ENCODE data around the gene CCL4.

GRCh38 chr17:36117505-36118382 is 14.1 kb downstream of the CCL4 start:
- no peak for TF ChIP-seq CTCF (IDR thresholded peaks at IDR 0.05)
- TF ChIP-seq EZH2 (IDR thresholded peaks at IDR 0.05) = no peak

All from neural progenitor cell (in vitro differentiated cells).